NOMO-1 treated with DMSO at 0.1 percent for 48 hours (cell line): ENCODE data around the gene STRN4.

Experiments used
- DNase-seq: peaks from one replicate; lab custom pipeline; 2025; ENCODE audit not compliant: unreplicated experiment; lab: John Stamatoyannopoulos, UW

STRN4 gene

DNA sequence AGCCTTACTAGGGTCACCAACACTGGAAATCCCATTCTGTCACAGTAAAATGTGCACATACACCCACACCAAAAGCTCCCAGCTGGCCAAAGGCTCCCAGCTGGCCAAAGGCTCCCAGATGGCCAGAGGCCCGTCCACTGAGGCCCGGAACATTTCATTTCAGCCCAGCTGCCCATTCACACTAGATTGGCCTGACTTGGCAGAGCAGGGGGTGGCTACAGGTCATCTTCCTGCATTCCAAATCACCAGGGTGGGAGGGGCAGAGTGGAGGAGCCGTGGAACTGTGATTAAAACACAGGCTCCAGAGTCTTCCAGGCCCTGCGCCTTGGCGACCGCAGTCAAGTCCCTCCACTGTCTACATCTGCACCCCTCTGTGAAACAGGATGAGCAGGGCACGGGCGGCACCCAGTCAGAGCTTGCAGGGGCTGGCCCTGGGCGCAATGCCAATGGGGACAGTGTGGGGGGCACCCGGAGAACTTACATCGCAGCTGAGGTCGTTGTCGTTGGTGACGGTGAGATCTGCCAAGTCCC, 19.2 kb downstream of the STRN4 start:
- DNase-seq = no peak

DNA sequence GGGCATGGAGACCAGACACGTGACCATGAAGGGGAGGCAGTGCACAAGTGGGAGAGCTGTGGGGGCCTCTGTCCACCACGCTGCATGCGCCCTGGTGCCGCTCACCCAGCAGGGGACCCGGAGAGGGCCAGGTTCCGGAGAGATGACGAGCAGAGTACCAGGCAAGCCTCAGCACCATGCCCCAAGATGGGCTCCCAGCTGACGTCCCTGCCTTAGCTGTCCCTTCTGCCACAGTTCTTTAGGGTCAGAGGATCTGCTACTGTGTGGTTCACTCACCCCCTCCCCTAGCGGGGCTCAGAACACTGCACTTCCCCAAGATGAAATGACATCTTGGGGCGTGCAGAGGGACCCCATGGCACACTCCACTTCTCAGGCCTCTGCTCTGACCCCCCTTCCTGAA, 19.7 kb downstream of the STRN4 start:
- DNase-seq = no peak

GRCh38 chr19:46725859-46726393, 20.3 kb downstream of the STRN4 start:
- no peak for DNase-seq

DNA sequence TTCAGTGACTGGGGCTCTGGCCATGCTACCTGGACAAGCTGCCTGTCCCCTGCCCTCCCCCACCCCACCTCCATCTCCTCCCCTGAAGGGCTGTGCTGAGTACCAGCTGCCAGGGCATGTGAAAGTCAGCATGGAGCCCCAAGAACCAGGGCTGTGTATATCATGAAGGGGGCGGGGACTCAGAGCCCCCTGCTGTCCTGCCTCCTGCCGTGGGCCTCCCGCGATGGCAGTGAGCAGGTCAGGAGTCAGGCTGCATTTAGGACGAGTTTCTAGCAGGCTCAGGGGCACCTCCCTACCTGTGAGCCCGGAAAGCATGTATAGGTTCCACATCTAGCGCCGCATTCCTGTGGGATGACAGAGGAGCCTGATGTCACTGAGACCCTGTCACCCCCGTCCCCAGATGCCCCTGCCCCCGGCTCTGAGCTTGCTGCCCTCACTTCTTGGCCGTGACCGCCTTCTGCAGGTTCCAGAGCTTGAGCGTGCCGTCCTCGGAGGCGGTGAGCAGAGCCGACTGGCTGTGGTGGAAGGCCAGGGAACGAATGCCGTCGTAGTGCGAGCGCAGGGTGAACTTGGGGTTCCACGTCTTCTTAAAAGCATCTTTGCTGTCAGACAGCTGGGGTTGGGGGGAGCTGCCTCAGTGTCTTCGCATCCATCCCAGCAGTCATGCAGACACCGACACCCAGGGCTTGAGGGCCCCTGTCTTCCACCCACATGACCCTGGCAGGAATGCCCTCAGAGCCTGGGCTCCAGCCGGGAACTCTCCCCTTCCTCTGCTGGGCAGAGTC, 21.0 kb downstream of the STRN4 start:
- no peak for DNase-seq

- DNase-seq = no peak
These were observed 21.8 kb downstream of the STRN4 start for GRCh38 chr19:46724468-46724867.

DNA sequence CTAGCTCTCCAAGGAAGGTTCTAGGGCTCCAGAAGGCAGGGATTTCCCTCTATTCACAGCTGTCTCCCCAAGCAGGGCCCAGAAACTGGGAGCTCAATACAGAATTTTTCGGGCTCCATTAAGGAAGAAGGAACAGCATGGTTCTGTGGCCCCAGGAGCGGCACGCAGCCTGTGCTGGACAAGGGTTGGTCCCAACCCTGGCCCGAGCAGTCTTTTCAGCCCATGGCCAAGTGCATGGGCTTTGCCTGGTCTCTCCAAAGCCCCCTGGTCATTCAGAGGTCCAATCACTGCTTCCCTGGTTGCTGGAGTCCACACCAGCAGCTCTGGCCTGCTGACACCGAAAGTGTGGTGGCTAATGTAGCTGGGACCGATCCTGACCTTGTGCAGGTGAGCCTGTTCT, 22.8 kb downstream of the STRN4 start:
- DNase-seq = no peak

- no peak for DNase-seq
These were observed 23.2 kb downstream of the STRN4 start for GRCh38 chr19:46723023-46723461.

DNA sequence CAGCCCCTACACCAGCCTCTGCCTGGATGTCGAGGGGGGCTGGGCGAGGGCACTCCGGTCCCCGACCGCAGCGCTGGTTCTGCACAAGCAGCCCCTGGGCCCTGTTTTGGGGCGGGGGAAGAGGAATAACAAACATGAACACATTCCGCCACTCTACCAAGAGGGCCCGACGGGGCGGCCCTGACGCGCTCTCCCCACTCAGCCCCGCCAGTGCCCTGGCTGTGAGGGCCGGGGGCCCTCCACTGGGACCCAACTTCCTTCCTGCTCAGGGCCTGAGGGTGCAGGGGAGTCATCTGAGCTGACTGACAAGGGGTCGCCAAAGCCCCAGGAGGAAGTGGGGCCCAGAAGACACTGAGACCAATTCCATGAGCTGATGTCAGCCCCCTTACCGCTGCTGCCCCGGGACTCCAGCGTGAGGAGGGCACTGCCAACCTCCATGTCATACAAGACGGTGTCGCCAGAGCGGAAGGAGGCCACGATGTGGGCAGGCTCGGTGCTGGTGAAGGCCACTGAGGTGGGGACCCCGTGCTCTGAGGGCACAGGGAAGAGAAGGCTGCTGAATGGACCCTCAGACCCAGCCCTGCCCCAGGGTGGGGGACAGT, 23.7 kb downstream of the STRN4 start:
- DNase-seq = no peak

DNA sequence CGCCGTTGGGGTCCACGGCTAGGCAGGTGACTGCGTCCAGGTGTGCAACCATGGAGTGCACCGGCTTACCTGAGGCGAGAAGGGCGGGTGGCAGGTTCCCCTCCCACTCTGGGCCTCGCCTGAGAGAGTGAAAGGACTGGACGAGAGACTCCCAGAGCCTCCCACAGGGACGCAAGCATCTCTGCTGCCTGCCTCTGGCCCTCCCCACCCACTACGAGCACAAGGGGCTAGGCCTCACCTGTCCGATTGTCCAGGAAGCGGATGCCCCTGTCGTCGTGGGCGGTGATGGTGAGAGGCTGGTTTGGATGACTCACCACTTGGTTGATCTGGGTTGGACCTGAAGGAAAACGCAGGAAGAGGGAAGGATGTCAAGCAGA, 24.3 kb downstream of the STRN4 start:
- DNase-seq = no peak

- no peak for DNase-seq
These were observed 24.8 kb downstream of the STRN4 start for GRCh38 chr19:46721269-46722003.

- DNase-seq = no peak
These were observed 25.6 kb downstream of the STRN4 start for GRCh38 chr19:46720503-46721239.

DNA sequence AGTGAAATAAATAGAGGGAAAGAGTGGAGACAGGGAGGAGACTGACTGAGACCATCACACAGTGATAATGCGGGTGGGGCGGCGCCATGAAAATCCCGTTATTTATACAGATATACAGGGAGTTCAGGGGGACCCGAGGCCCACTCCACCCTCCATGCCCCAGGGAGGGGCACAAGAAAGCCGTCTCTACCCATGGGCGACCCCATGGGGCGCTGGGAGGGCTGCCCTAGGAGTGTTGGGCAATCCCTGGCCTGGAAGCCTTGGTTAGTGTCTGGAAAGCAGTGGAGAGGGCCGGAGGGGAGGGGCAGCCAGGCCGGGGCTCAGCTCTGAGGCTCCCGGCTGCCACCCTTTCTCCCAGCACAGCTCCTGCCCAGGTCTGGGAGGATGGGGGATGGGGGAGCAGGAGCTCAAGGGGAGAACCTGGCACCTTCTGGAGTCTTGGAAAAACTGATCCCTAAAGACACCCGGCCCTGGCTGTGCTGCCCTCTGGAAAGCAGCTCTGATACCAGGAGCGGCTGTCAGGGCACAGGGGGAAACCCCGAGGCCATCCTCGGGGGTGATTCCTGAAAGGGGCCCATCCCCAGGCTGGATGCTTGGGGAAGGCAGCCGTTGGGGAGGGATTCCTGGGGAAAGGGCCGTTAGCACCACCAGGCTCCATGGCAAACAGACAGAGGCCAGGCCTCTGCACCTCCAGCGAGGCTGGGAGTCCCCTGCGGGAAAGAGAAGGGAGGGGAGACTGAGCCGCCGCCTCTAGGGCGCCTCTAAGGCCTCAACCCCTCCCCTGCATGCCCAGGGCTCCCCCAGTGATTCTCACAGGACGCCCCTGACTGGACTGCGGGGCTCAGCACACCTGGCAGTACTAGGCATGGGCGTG, 26.4 kb downstream of the STRN4 start:
- DNase-seq = no peak

DNA sequence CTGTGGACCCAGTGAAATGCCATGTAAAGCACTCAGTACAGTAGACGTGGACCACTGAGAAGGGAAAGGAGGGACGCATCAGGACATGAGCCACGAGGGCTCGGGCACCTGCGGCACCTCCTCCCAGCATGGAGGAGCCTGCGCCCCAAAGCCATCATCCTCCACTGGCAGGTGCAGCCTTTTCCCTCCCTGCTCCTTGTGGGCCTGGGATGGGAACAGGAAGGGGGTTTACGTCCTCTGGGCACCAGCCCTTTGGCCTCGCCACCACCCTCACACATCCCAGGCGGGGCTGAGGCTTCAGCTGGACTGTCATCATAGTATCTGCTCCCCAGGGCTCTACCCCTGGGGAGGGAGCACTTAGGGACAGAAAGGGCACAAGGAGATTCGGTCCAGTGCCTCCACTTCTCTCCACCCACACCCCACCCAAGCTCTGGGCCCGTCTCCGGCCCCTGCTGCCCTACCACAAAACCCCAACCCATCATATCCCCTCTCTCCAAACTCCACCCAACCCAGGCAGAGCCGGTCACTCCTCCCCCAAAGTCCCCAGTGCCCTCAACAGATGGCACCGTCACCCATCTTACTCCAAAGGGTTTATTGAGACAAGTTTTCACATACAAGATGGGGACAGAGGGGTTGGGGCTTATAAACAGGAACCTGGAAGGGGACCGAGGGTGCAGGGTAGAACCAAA, 27.2 kb downstream of the STRN4 start:
- no peak for DNase-seq

- peak; percentile 73 for DNase-seq
These were observed 27.9 kb downstream of the STRN4 start for GRCh38 chr19:46718157-46718933.

DNA sequence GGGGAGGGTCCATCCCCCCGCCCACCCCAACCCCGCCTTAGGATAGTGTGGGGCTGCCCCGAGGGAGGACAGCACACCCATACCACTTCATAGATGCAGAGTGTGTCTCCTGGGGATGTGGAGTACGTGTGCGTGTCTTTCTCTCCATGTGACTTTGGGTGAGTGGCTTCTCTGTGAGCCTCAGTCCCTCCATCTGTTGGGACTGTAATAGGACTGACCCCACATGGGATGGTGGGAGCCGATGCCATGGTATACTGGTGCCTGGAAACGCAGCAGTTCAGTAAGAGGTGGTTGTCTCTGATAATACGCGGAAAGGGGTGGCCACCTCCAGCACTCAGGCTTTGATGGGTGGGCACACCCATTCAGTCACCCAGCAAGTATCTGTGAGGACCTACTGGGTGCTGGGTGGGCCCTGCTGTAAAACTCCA, 28.5 kb downstream of the STRN4 start:
- no peak for DNase-seq

DNA sequence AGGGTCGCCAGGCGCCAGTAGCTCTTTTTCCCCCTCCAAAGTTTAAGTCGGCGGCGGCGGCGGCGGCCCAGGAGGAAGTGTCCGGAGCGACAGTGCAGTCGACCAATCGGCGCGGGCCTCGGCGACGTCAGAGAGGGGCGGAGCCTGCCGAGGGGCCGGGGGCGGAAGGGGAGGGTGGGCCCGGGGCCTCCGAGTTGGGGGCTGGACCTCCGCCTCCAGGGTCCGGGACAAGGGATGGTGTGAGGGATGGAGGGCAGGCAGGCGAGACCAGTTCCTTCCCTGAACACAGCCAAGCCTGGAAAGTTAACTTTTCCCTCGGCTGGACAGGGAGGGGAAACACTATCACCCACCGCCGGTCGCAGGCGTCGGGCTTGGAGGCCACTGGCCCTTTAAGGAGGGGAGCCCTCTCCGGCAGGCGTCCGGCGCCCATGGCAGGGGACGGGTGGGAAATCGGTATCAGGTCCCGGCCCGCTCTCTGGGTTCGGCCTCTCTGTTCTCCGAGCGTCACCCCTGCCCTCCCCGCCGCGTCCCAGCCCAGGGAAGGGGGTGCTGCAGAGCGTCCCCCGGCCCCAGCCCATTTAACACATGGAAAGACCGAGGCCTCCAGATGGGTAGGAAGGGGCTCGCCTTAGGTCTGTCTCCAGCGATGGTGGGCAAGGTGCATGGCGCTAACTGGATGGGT, 29.1 kb downstream of the STRN4 start, which contains the start of gene PRKD2:
Gene PRKD2 (minus strand): TSS at position 81 of the 682 bp plus-strand sequence. CDS start 744 bp downstream, outside the sequence.
- peak; percentile 65 for DNase-seq

- DNase-seq = no peak
These were observed 29.6 kb downstream of the STRN4 start for GRCh38 chr19:46716672-46717033.
